Mammary epithelial cell (primary cell): ENCODE data around the gene LMTK2.

Source experiments
- EZH2 ChIP-seq: IDR thresholded peaks from 2 replicates; pipeline ENCODE4 v1.6.1; 2012; ENCODE audit warnings: low read length, inconsistent platforms, borderline replicate concordance
- TF ChIP-seq, protein P1 (sequence below), 2 donors: IDR thresholded peaks in 1 of 2; conservative IDR thresholded peaks in 1 of 2; 2 replicates each; pipeline ENCODE4 v1.5.1; 2011 to 2012; ENCODE audit warnings: inconsistent platforms in 2 of 2, low read length in 2 of 2, mild to moderate bottlenecking in 2 of 2, control low read depth in 1 of 2, low read depth in 1 of 2; ENCODE audit not compliant: insufficient read depth in 1 of 2; ENCODE audit errors: extremely low read depth in 1 of 2

DNA sequence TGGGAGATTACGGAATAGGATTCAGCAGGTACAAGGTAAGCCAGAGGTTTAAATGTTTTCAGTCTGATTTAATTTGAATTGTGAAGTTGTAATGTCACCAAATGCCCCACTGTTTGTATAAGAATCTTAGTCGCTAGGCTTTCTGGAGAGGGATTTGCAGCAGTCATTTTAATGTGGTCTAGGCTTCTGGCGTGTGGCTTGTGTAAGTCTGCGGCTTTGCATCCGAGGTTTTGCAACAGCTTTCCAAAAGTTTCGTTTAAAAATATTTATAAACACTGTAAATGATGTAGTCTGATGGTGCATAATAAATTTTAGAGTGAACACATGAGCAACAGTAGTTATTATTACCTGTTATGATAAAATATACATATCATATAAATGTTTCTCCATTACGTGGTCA is 78.4 kb downstream of the LMTK2 start:
- TF ChIP-seq, protein P1, sequence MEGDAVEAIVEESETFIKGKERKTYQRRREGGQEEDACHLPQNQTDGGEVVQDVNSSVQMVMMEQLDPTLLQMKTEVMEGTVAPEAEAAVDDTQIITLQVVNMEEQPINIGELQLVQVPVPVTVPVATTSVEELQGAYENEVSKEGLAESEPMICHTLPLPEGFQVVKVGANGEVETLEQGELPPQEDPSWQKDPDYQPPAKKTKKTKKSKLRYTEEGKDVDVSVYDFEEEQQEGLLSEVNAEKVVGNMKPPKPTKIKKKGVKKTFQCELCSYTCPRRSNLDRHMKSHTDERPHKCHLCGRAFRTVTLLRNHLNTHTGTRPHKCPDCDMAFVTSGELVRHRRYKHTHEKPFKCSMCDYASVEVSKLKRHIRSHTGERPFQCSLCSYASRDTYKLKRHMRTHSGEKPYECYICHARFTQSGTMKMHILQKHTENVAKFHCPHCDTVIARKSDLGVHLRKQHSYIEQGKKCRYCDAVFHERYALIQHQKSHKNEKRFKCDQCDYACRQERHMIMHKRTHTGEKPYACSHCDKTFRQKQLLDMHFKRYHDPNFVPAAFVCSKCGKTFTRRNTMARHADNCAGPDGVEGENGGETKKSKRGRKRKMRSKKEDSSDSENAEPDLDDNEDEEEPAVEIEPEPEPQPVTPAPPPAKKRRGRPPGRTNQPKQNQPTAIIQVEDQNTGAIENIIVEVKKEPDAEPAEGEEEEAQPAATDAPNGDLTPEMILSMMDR (conservative IDR thresholded peaks at IDR 0.05 in 1 of 2, IDR thresholded peaks at IDR 0.05 in 1 of 2; ENCODE audit: extremely low read depth in 1 of 2, insufficient read depth in 1 of 2, low read depth in 1 of 2, low read length in 2 of 2), result no peak
- TF ChIP-seq EZH2, result no peak
